Stimulated activated naive CD4-positive, alpha-beta T cell treated with Interleukin-2 at 50 U/mL for 16 hours (primary cell): ENCODE results near the gene CRACR2B.

Source experiments
- DNase-seq: peaks from one replicate; lab custom pipeline; 2025; lab: John Stamatoyannopoulos, UW

CRACR2B gene

DNA sequence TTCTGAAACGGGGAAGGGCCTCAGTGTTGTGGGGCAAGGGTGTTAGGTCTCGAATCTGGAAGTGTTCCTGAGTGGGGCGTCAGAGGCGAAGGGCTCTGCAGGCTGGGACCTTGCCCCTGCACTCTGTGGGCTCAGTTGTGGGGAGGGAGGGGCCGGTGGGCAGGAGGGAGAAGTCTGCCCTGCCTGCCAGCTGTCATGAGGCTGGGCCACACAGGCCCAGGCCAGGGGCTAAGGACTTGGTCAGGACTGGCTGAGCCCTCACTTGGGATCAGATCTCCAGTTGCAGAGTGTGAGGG lies at the start of gene CRACR2B:
Gene CRACR2B (plus strand): TSS at position 23 of the 296 bp plus-strand sequence. CDS start 689 bp downstream, outside the sequence.
- no peak for DNase-seq

DNA sequence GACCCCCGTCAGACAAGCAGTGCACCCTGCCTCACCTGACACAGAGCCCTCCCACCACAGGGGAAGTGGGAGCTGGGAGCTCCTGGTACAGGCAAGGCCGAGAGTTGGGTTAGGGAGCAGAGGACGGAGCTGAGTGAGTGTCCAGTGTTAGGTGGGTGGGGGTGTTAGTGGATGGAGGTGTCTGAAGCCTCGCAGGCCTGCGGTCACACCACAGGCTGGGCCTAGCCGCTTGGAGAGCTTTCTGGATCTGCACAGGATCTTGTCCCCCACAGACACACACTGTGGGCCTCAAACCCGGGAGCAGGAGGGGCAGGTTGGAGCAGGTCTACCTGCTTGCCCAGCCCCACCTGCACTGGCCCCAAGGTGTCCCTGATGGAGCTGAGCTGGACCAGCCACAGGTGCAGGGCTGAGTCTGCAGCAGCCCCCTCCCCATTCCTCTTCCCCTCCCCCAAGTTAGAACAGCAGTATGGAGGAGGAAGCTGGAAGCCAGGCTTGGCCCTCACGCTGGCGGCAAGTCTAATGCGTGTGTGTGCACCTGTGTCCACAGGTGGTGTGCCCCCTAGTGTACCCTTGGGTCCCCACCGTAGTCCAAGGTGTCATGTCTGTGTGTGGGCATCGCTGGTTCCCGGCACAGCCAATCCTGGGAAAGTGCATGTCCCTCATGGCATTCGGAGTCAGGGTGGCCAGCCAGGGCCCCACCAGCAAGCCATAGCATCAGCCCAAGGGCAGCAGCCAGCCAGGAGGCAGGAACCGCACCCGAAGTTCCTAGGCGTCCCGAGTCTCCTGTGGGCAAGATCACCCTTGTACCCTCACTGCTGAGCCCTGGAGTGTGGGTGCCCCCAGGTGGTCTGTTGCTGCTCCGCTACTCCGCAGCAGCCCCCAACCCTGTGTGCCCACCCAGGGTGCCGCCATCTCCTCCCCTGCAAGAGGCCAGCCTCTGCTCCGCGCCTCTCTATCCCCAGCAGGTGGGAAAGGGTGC lies 48.5 kb upstream of the CRACR2B start:
- no peak for DNase-seq

DNA sequence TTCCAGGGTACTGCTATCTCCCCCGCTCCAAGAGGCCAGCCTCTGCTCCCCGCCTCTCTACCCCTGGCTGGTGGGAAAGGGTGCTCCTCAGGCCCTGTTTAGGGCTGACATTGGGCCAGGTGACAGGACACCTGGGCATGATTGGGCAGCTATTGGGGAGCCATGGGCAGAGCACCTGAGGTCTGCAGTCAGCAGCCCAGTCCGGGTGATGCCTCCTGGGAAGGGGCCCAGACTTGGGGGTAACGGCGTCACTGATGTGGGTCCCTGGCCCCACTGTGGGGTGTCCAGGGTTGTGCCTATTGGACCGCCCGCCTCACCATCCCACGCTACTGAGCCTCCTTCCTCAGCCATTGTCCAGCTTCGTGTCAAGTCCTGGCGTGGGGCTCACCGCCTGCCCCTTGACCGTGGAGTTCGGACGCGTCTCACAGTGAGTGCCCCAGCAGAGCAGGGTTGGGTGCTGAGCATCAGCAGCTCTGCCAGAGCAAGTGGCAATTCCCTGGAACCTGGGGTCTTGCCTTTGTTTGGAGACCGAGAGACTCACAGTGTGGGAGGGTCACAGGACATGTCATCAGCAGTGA lies 47.7 kb upstream of the CRACR2B start:
- DNase-seq: no peak

DNA sequence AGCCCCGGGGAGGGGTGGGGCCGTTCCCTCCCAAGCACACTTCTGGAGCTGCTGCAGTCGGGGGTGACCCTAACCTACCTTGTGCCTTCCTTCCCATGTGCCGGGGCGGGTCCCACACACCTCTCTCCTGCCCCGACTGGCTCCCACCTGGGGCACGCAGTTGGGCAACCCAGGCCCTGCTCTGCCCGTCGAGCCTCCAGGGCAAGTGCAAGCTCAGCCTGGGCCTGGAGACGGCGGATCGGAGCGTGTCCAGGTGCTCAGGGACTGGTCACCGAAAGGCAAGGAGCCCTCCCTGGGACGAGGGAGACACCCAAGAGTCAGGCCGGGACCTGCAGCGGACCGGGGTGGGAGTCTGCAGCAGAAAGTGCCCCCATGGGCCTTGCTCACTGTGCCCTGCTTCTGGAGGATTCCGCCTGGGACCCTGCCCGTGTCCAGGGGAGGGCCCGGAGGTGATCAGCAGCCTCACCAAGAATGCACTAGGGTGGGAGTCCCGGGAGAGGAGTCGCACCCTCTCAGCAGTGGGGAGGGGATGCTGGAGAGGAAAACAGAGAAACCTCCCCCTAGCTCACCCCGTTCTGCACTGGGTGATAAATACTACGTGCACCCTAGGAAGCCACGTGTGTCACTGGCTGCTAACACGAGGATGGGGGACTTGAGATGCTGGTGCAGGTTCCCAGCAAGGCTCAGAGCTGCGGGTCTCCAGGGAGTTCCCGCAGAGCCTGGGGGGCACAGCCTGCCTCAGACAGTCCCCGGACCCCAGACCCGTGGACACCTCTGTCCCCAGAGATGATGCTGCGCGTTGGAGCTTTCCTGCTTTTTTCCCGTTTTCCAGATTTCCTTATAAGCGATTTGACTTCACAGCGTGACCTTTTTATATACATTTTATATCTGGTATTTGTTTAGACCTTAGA lies 45.2 kb upstream of the CRACR2B start:
- DNase-seq: no peak

DNA sequence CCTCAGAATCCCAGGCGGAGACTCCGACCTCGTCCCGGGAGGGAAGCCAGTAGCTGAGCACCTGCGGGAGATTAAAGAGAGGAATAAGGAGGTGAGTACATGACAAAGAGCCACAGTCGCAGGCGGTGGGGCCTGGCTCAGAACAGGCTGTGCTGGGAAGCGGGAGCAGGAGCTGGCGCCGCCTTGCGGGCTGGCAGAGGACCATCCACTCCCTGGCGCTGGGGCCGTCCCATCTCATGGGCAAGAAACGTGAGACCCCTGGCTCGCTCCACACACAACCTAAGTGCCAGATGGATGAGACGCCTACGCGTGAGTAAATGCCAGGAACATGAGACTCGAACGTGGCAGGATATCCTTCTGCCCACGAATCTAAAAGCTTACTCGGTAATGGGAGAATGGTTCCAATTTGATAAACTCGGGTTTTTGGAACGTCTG lies 44.1 kb upstream of the CRACR2B start:
- DNase-seq: peak; percentile 19

DNA sequence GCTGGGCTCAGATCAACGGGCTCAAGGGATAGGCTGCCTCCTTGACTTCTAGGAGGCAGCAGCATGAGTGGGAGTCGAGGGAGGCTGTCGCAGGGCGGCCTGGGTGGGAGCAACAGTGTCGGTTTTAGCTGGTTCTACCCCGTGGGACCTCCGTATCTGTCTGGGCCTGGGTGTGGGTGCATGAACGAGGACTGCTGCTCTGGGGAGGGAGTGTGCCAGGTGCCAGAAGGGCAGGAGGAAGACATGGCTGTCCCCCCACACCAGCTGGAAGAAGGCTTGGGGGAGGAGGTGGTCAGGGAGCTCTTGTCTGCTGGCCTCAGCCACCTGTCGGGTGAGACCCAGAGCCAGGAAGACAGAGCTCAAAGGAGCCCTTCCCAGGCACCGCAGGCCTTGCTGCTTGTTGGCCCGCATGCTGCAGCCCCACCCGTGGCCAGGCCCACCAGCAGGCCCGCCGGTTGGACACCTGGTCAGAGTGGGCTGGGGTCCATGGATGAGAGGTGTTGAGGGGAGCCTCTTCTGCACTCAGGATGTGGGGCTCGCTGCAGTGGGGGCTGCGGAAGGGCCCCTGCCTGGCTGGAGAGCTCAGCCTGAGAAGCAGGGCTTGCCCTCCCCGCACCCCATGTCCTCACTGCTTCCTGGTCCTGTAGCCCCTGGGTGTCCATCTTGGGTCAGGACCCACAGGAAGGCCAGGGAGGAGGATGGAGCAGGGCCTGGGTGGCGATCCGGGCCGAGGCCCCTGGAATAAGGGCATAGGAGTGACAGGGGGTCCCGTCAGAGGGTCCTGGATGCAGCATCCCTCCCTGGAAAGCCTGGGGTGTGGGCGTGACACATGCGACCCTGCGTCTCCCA lies 41.3 kb upstream of the CRACR2B start:
- no peak for DNase-seq

DNA sequence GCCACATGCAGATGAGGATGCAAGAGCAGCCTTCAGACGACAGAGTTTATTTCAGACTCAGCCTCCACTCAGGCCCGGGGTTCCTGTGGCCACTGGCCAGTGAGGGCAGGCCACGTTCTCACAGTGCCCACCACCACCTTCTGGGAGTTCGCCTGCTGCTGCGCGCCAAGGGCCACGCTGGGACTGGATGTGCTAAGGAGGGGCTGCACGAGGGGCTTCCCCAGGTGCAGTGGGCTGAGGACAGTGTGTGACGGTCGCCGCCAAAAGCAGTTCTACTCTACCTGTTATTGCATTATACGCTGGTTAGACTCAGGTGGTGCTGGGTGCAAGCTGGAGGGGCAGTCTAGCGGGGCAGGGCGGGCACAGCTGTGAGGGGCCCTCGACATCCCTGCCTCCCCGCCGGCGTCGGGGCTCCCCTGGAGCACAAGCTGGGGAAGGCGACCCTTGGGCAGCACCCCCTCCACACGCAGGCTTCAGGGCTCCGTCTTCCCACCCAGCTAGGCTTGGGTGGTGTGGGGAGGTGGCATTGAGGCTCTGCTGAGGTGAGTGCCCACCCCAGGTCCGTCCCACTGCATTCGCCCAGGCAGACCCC lies 40.5 kb upstream of the CRACR2B start:
- no peak for DNase-seq

DNA sequence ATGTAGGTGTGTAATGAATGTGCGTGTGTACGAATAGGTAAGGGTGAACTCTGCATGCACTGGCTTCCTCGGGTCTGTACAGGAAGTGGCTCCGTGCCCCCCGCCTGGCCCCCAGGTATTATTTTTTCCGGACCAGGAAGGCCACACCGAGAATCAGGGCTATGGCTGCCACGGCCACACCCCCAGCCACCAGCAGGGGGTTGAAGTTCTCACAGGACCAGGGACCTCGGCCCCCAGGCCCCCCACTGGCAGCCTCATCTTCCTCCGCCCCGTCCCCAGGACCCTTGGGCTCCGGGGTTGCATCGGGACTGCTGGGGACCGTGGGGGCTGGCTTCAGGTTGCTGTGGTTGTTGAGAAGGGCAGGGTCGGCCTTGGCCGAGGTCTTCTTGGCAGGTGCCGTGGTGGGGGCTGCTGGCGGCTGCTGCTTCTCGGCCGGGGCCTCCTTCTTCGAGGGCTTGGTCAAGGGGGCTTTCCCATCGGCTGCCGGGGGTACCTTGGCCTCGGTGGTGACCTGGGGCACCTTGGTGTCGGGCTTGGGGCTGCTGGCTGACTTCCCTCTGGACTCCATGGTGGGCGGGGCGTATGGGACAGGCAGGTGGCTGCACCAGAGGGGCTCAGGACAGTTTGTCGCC lies 39.6 kb upstream of the CRACR2B start:
- DNase-seq: no peak

DNA sequence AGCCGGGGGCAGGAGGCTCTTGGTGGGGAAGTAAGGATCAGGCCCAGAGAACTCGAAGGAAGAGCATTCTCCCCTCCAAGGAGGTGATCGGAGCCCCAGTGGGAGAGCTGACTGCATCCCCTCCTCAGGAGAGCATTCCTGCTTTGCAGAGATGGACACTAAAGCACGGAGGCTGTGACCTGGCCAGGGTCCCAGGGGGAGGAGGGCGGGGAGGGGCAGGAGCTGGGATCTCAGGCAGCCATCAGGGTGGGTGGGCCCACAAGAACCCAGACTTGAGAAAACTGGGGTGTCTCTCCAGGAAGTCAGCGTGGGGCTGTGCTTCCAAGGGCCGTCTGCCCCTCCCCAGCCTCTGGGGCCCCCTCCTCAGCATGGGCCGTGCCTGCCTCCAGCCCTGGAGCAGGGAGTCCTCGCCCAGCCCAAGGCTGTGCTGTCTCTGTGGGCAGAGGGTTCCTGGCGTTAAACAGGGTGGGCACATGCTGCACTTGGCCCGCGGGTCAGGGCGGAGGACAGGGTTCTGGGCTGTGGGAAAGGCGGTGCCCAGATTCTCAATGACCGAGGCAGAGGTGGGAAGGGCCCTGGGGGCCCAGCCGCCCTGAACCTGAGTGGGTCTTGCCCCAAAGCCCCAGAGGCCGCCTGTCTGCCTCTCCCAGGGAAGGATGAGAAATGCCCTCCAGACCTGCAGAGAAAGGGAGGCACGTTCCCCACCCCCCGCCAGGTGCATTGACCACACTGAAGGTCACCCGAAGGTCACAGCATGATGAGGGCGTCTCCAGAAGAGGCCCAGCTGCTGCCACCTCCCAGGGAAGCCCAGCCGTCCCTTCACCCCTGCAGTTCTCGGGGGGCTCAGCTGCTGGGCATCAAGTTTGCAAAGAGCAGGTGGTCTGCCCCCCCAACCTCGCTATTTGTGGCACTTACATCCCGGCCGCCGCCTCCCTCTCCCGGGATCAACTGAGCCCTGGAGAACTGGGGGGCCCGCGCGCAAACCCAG lies 38.5 kb upstream of the CRACR2B start:
- no peak for DNase-seq

DNA sequence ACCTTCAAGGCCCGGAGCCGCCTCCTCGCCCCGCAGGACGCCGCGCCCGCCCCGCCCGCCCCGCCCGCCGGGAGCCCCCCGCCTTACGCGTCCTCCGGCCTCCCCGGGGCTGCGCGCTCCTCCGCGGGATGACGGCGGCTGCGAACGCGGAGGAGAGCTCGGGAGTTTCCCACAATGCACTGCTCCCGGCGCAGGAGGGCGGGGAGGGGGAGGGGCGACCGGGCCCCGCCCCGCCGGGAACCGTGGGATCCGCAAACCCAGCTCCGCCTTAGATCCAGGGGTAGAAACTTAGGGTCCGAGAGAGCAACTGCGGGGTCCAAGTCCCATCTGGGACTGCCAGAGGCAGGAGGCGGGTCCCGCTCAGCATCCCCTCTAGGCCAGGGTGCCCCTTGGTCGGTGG lies 37.8 kb upstream of the CRACR2B start, which contains the start of gene CEND1:
Gene CEND1 (minus strand): TSS at position 148 of the 400 bp plus-strand sequence. CDS start 1,514 bp downstream, outside the sequence.
- DNase-seq: peak; percentile 17

DNA sequence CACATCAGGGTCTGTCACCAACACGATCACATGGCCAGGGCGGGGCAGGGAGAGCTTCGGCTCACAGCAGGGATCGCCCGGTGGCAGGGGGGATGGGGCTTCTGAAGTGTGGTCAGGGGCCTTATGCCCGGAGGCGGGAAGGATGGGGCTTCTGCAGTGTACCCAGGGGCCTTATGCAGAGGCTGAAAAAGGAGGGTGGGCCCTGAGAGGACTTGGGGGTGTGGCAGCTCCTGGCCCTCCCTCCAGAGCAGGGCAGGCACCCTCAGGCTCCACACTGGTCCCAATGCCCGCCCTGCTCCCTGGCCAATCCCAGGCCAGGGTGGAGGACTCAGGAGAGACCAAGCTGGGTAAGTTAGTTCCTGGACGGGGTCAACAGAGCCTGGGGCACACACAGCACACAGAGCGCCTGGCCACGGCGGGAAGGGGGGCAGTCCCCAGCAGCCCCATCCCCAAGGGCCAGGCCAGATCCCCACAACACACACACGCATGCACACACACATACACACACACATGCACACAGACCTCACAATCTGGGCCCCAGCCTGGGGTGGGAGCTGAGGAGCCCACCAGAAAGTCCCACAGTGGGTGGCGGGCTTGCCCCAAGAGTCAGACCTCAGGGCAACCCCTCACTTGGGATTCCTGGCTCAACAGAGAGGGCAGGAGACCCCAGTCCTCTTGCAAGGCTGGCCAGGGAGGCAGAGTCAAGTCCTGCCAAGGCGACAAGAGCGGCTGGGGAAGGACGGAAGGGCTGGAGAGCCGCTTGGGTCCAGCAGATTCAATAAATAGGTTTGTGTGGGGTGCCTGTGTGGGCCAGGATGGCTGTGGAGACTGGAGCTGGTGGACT lies 36.8 kb upstream of the CRACR2B start:
- DNase-seq: no peak

DNA sequence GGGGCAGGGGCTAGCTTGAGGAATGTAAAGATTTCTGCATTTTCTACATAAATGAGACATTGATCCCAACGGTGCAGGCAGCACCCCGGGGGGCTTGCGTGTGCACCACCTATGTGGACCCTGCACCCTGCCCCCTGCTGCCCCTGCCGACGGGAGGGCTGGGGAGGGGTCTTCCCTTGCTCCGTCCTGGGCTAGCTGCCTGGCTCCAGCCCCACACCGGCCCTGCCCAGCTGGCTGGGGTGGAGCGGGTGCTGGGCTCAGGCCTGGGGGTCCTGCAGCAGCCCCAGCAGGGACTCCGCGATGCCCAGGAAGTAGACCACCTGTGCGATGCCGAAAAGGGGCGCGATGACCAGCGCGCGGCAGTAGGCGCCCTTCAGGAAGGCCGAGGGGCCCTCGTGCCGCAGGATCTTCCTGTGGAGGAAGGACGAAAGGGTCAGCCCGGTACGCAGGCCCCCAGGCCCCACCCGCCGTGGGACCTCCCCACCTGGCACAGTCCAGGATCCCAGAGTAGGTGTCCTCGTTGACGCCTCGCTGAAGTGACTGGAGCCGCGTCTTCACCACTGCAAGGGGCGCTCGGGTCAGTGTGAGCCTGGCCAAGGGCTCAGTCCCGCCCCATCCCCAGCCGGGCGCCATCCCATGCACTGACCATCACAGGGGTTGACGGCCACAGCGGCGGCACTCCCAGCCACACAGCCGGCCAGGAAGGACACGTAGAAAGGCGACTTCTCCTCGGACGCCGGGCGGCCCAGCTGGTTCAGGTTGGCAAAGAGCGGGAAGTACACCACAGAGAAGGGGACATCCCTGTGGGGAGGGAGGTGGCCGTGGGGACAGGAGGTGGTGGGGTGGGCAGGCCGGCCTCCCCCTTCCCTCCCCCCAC lies 35.8 kb upstream of the CRACR2B start:
- no peak for DNase-seq

DNA sequence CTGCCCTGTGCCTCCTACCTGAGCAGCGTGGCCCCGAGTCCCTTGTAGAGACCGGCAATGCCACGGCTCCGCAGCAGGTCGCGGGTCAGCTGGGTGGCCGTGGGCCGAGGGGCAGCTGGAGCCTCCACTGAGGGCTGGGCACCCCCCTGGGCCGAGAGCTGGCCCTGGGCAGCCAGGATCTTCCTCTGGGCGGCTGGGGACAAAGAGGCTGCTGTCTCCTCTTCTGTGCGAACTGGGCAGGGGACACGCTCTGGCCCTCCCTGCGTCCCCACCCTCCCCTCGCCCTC lies 35.2 kb upstream of the CRACR2B start:
- no peak for DNase-seq

DNA sequence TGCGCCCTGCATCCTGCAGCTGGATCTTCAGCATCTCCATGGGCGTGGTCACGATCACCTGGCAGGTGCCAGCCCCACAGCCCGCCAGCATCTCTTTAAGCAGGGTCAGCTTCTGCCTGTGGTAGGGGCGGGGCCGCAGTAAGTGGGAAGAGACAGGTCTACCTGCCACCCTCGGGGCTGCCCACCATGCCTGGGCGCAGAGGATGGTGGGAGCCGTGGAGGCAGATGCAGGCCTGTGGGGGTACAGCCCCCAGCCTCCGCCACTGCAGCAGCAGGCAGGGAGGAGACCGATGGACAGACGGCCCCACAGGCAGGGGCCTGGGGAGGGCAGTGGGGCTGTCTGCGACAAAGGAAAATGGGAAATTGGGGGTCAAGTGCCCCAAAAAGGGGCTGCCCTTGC lies 34.8 kb upstream of the CRACR2B start:
- DNase-seq: no peak

DNA sequence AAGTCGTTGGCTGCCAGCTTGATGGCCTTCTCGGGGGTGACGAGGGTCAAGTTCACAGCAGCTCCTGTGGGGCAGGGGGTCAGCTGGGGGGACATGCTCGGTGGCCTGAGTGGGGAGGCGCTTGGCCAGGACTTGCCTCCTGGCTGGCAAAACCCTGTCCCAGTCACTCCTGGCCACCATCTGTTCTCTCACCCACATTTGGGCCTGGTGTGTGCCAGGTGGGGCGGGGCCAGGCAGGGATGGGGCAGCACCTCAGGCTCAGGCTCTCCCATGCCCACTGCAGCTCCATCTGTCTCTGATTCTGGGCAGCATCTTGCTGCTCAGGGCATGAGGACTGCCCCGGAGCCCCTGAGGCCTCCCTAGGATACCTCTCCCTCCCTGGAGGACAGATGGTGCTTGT lies 34.2 kb upstream of the CRACR2B start:
- no peak for DNase-seq

DNA sequence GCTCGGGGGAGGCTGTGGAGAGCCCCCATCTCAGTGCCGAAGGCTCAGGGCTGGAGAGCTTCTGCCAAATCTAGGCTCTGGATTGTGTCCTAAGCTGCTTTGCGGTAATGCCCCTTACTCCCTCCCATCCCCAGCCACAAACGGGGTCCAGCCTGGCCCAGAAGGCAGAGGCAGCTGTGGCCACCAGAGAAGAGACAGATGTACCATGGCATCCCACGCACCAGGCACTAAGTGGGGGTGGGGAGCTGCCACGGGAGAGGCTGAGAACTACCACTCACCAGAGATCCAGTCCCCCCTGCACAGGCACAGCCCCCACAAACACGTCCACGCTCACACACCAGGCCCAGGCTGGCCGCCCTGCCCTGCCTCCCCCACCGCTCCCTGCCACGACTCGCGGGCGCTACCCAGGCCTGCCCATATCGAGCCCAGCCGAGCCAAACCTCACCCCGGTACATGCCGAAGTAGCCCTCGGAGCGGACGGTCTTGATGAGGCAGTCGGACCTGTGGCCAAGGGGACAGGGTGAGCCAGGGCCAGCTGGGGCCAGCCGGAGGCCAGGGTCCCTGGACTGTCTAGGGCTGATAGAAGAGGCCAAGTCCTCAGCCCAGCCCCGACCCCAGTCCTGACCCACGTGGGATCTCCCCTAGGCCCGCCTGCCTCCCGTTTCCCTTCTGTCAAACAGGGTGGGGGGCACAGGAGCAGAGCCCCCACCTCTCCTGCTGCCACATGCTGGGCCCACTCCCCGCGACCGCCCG lies 33.5 kb upstream of the CRACR2B start:
- no peak for DNase-seq
